Ureter (tissue), 1 donor: ENCODE results near the gene STYX. TPM values are rescaled to one million over a fixed set of nuclear protein-coding genes. Genes with fewer than 3 reads are reported as not detected.

Experiments
- DNase-seq: peaks from one replicate; pipeline ENCODE4 v3.0.0-alpha.2; 2020; ENCODE audit warnings: low spot score
- total RNA-seq: library from RNA; stranded (reverse); gene quantifications from one replicate; pipeline ENCODE4 v1.2.4, GENCODE V29; 2023
- donor health status: DM: yes; HTN: yes; CAD: no.

Gene STYX
- total RNA-seq, 1 donor from 2014 or later = 12.8 TPM

DNA sequence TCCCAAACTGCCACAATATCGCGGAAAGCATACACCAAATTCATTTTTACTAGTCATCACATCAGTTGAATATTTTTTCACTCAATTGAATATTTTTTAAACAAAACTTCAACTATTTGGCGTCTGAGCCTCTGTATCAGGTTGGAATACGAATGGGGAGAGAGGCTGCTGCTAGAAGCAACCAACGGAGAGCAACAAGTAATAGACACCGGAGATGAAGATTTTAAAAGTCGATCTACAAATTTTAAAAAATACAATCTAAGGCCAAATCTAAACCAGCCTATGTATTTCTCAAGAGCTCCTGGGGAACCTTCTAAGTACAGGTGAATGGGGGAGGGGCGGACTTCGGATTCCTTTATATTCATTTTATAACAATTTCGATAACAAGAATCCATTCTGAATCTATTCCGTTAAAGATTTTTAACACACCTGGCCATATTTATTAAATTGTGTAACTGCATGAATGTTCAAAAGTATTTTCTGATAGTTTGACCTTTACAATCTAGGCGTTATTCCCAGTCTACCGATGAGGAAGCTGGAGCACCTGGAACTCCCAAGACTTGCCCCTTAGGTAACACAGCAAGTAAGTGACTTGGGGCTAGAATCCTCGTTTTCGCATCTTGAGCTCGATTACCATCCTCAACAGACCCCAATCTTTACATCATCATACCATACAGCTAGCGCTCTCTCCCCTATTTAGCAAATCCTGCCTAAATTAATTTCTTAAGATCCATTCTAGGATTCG is 60.2 kb downstream of the STYX start:
- no peak for DNase-seq

DNA sequence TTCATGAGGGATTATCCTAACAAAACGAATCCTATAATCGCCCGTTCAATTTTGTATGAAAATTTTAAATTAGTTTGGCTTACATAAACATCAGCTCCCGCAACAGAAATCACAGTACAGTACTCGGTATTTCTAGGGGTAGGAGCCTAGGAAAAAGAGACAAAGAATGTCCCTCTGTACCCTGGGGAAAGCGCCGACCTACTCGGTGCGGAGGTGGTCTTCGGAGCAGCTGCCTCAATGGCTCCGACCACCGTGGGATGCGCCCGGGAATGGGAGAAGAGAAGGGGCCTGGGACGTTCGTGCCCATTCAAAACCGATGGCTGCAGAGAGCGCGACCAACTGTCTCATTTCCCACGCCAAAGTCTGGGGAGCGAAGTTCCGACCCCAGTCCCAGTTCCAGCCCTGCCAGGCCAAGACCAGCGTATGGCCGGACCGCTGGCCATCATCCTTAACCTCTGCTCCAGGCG is 60.8 kb downstream of the STYX start:
- DNase-seq = no peak

DNA sequence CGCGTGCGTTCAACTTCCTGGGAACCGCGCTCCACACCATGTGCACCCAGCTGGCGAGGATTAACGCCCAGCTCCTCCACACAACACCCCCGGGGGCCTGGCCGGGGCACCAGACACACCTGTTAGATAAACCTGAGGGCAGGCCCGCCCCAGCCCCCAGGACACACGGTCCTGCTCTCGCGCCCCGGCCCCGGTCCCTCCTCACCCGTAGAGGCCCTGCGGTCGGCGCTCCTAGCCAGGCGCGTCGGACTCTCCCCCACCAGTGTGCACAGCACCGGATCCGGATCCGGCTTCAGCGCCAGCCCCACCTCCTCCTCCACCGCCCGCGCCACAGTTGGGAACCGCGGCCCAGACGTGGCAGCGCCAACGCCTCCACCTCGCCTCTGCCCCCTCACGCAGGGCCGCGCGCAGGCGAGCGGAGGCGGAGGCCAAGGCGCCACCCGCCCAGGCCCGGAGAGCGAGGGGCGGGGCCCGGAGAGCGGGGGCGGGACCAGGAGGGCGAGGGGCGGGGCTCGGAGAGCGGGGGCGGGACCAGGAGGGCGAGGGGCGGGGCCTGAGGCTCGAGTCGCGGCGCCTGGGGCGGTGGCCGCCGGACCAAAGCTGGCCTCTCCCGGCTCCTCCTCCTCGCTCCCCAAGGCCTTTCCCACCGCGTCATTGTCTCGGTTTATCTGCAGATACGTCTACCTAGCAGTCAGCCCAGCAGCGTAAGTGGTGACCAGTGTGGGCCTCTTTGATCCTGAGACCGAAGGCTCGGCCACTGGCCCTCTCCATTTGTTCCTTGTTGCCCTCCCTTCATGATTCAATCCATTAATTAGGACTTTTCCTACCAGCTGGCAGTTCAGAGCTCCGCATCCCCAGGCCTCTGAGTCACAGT is 61.5 kb downstream of the STYX start, which contains the start of gene GNPNAT1:
Gene GNPNAT1, minus strand, starts transcription at position 385 of the 874 bp plus-strand sequence. CDS start 6,957 bp downstream, outside the sequence.
- peak; percentile 85 for DNase-seq

DNA sequence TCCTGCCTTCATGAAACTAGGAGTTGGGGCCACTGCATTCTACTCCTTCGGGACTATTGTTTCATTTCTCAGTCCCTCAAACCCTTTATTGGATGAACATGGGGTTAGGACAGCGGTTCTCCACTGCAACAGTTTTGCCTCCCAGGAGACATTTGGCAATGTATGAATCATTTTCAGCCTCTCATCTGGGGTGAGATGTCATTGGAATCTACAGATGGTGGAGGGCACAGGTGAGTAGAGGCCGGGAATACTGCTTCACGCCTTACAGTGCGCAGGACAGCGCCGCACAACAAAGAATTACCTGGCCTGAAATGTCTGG is 62.1 kb downstream of the STYX start:
- DNase-seq = no peak

DNA sequence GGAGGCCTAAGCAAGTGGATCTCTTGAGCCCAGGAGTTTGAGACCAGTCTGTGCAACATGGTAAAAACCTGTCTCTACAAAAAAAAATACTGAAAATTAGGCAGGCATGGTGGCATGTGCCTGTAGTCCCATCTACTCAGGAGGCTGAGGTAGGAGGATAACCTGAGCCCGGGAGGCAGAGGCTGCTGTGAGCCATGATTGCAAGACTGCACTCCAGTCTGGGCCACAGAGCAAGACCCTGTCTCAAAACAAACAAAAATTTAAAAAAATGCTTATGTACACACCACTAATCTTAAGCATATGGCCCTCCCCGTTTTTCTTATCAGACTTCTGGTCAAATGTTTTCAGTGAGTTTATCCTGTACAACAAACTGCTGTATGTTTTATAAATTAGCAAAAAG is 63.1 kb downstream of the STYX start:
- DNase-seq = no peak

- DNase-seq = no peak
Measured at GRCh38 chr14:52797653-52798052, 67.7 kb downstream of the STYX start.

DNA sequence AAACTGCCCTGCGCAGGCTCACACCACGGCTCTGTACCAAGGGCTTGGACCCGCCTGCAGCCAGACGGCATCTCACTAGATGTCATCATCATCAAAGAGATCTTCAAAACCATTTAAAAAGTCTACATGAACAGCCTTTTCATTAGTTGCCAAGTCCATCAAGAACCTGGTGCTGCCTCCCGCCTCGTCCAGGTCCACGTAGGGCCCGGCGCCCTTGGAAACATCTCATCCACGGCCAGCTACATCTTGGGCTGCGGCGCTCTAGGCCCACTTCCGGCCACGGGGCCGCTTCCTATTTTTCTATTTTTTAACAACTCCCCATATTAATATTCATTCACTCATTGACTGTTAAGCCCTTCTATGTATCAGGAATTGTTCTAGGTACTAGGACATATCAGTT is 68.9 kb downstream of the STYX start:
- DNase-seq = no peak

GRCh38 chr14:52801014-52801712 is 71.2 kb downstream of the STYX start:
- no peak for DNase-seq

GRCh38 chr14:52802597-52802996 is 72.6 kb downstream of the STYX start:
- DNase-seq = no peak

GRCh38 chr14:52806115-52806514 is 76.1 kb downstream of the STYX start:
- no peak for DNase-seq

- no peak for DNase-seq
Measured at GRCh38 chr14:52808101-52808500, 78.1 kb downstream of the STYX start.

DNA sequence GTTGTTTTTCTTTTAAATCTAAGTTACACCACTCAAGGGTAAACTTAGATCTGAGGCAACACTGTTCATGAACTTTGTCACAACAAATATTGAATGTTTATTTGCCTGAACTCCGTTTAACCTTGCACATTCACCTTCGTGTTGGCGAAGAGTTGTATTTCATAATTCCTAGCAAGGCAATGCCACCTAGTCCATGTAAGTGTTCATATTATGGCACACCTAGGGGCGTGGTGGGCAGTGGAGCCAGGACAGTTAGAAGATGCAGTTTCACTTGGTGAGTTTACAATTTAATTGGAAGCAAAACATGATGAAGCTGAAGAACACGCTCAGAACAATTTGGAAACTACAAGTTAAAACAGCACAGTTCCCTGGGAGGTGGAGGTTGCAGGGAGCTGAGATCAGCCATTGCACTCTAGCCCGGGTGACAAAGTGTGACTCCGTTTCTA is 91.9 kb downstream of the STYX start:
- DNase-seq = no peak

DNA sequence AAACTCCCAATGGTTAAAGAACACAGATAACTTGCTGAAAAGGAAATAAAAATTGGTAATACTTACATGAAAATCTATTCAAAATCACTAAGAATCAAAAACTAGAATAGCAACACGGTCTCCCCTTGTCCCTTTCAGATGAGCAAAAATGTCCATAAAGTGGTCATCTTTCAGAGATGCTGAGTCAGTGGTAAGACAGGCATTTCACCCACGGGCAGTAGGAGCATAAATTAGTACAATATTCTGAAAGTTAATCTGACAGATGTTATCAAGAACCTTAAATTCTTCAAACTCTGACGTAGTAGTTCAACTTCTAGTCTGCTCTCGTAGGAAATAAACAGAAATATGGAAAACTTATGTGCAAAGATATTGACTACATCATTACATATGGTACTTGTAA is 94.5 kb downstream of the STYX start:
- DNase-seq = no peak

Other genes starting within 250 kb of the STYX start
- gene TXNDC16, start 177.7 kb upstream of the STYX start, total RNA-seq = 4.0 TPM
- gene GPR137C, start 177.3 kb upstream of the STYX start, total RNA-seq = 2.2 TPM
- gene ERO1A, start 34.6 kb upstream of the STYX start, total RNA-seq = 67.3 TPM
- 82.5 TPM for gene PSMC6, start 23.0 kb upstream of the STYX start, total RNA-seq
- 20.0 TPM for gene GNPNAT1, start 61.4 kb downstream of the STYX start, total RNA-seq
- gene FERMT2, start 220.9 kb downstream of the STYX start, total RNA-seq = 82.3 TPM